Measurements from ENCODE around the gene CLTB.
"Not testable (repeated sequence)": the region's sequence is repeated elsewhere in the genome, so short reads cannot be mapped to it uniquely, and the experiment has no call there.

The CLTB gene

GRCh38 chr5:176415952-176416924 is at the start of gene CLTB:
Gene CLTB (minus strand): TSS chr5:176416539. CDS start chr5:176416363, 176 bp downstream.
- peak; percentile 72 to 87 for DNase-seq (ENCODE audit: low read depth in 2 of 2)

- no peak for DNase-seq (ENCODE audit: low read depth in 2 of 2)
Measured at GRCh38 chr5:176463113-176463764, 46.9 kb upstream of the CLTB start.

GRCh38 chr5:176461349-176461748 is 45.0 kb upstream of the CLTB start:
- DNase-seq (ENCODE audit: low read depth in 2 of 2) = no peak

GRCh38 chr5:176458904-176459561 is 42.7 kb upstream of the CLTB start:
- DNase-seq (ENCODE audit: low read depth in 2 of 2) = no peak

GRCh38 chr5:176454724-176455394 is 38.5 kb upstream of the CLTB start:
- no peak for DNase-seq (ENCODE audit: low read depth in 2 of 2)

GRCh38 chr5:176450077-176450476 is 33.7 kb upstream of the CLTB start:
- no peak for DNase-seq (ENCODE audit: low read depth in 2 of 2)

- DNase-seq (ENCODE audit: low read depth in 2 of 2) = peak; percentile 93 to 98
Measured at GRCh38 chr5:176447978-176448608, 31.8 kb upstream of the CLTB start, which contains the start of gene FAF2. Gene FAF2 (plus strand): TSS chr5:176448385. CDS start chr5:176448408, 23 bp downstream.

- DNase-seq (ENCODE audit: low read depth in 2 of 2) = no peak
Measured at GRCh38 chr5:176447591-176447977, 31.2 kb upstream of the CLTB start.

GRCh38 chr5:176446884-176447590 is 30.7 kb upstream of the CLTB start:
- DNase-seq (ENCODE audit: low read depth in 2 of 2) = no peak

- DNase-seq (ENCODE audit: low read depth in 2 of 2) = no peak
Measured at GRCh38 chr5:176446028-176446665, 29.8 kb upstream of the CLTB start.

GRCh38 chr5:176444742-176445141 is 28.4 kb upstream of the CLTB start:
- DNase-seq (ENCODE audit: low read depth in 2 of 2) = no peak

- not testable (repeated sequence) for DNase-seq (ENCODE audit: low read depth in 2 of 2)
Measured at GRCh38 chr5:176442911-176443310, 26.6 kb upstream of the CLTB start.

- DNase-seq (ENCODE audit: low read depth in 2 of 2) = no peak
Measured at GRCh38 chr5:176441921-176442323, 25.6 kb upstream of the CLTB start.

GRCh38 chr5:176440927-176441706 is 24.8 kb upstream of the CLTB start:
- no peak for DNase-seq (ENCODE audit: low read depth in 2 of 2)

- no peak for DNase-seq (ENCODE audit: low read depth in 2 of 2)
Measured at GRCh38 chr5:176438959-176439757, 22.8 kb upstream of the CLTB start.

GRCh38 chr5:176436656-176437055 is 20.3 kb upstream of the CLTB start:
- no peak for DNase-seq (ENCODE audit: low read depth in 2 of 2)

- DNase-seq (ENCODE audit: low read depth in 2 of 2) = no peak
Measured at GRCh38 chr5:176432707-176433106, 16.4 kb upstream of the CLTB start.

GRCh38 chr5:176429972-176430371 is 13.6 kb upstream of the CLTB start:
- no peak for DNase-seq (ENCODE audit: low read depth in 2 of 2)
